ENCODE measurements around the gene DSCAM.

- TF ChIP-seq, protein P1, sequence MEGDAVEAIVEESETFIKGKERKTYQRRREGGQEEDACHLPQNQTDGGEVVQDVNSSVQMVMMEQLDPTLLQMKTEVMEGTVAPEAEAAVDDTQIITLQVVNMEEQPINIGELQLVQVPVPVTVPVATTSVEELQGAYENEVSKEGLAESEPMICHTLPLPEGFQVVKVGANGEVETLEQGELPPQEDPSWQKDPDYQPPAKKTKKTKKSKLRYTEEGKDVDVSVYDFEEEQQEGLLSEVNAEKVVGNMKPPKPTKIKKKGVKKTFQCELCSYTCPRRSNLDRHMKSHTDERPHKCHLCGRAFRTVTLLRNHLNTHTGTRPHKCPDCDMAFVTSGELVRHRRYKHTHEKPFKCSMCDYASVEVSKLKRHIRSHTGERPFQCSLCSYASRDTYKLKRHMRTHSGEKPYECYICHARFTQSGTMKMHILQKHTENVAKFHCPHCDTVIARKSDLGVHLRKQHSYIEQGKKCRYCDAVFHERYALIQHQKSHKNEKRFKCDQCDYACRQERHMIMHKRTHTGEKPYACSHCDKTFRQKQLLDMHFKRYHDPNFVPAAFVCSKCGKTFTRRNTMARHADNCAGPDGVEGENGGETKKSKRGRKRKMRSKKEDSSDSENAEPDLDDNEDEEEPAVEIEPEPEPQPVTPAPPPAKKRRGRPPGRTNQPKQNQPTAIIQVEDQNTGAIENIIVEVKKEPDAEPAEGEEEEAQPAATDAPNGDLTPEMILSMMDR (IDR thresholded peaks at IDR 0.05; ENCODE audit: insufficient read depth, low read length, poor library complexity, severe bottlenecking) = no peak
- TF ChIP-seq EZH2phosphoT487 (conservative IDR thresholded peaks at IDR 0.05; ENCODE audit: low read length) = no peak
These were observed 668.2 kb downstream of the DSCAM start for GRCh38 chr21:40178726-40179125.

All from SU-DHL-6 (cell line).